Measurements from ENCODE around the gene ST3GAL3.

- TF ChIP-seq CTCF (IDR thresholded peaks at IDR 0.05) (no peak), POLR2A (IDR thresholded peaks at IDR 0.05) (no peak)
Observed at GRCh38 chr1:43878854-43879253, 171.5 kb downstream of the ST3GAL3 start.
